HEK293T (cell line): ENCODE measurements around the gene TMC1.

Experiments
- CTCF ChIA-PET: fragments of 350-600 bp; formaldehyde crosslinking; extraction: SDS; loops from one replicate; lab custom pipeline; 2021; ENCODE audit warnings: antibody characterized with exemption, inconsistent platforms; lab: Yijun Ruan, JAX
- POLR2A ChIA-PET: fragments of 350-600 bp; formaldehyde crosslinking; extraction: SDS; loops from one replicate; lab custom pipeline; 2020; ENCODE audit warnings: antibody characterized with exemption, inconsistent platforms; lab: Yijun Ruan, JAX
- DNase-seq: peaks from one replicate; pipeline ENCODE4 v3.0.0; 2012; ENCODE audit warnings: mixed read lengths; ENCODE audit errors: extremely low spot score
- ARNT ChIP-seq: fragments of 450-650 bp; IDR thresholded peaks from 2 replicates; pipeline ENCODE4 v1.6.1; 2017; ENCODE audit warnings: mild to moderate bottlenecking
- BHLHE40 ChIP-seq: fragments of 450-650 bp; IDR thresholded peaks from 2 replicates; pipeline ENCODE4 v1.6.1; 2016; ENCODE audit warnings: mild to moderate bottlenecking, moderate library complexity, borderline replicate concordance
- CTBP1 ChIP-seq: fragments of 450-650 bp; IDR thresholded peaks from 2 replicates; pipeline ENCODE4 v1.6.1; 2016; ENCODE audit warnings: borderline replicate concordance
- ELF4 ChIP-seq: fragments of 450-650 bp; IDR thresholded peaks from 2 replicates; pipeline ENCODE4 v1.6.1; 2017; ENCODE audit warnings: antibody characterized with exemption
- FOXA1 ChIP-seq: fragments of 450-650 bp; IDR thresholded peaks from 2 replicates; pipeline ENCODE4 v1.6.1; 2016; ENCODE audit warnings: mild to moderate bottlenecking
- FOXK2 ChIP-seq: fragments of 450-650 bp; IDR thresholded peaks from 2 replicates; pipeline ENCODE4 v1.6.1; 2016; ENCODE audit warnings: mild to moderate bottlenecking
- FOXM1 ChIP-seq: fragments of 450-650 bp; IDR thresholded peaks from 2 replicates; pipeline ENCODE4 v1.6.1; 2017; ENCODE audit warnings: mild to moderate bottlenecking, borderline replicate concordance
- HDGF ChIP-seq: fragments of 450-650 bp; IDR thresholded peaks from 2 replicates; pipeline ENCODE4 v1.6.1; 2017; ENCODE audit warnings: antibody characterized with exemption, borderline replicate concordance
- L3MBTL2 ChIP-seq: fragments of 450-650 bp; conservative IDR thresholded peaks from 2 replicates; pipeline ENCODE4 v1.6.1; 2016; ENCODE audit warnings: mild to moderate bottlenecking
- LEF1 ChIP-seq: fragments of 450-650 bp; IDR thresholded peaks from 2 replicates; pipeline ENCODE4 v1.6.1; 2017; ENCODE audit warnings: mild to moderate bottlenecking, borderline replicate concordance
- NFRKB ChIP-seq: fragments of 450-650 bp; IDR thresholded peaks from 2 replicates; pipeline ENCODE4 v1.6.1; 2016; ENCODE audit warnings: mild to moderate bottlenecking, moderate library complexity
- PKNOX1 ChIP-seq: fragments of 450-650 bp; IDR thresholded peaks from 2 replicates; pipeline ENCODE4 v1.6.1; 2016
- SP1 ChIP-seq: fragments of 450-650 bp; IDR thresholded peaks from 2 replicates; pipeline ENCODE4 v1.6.1; 2017
- SUZ12 ChIP-seq: fragments of 450-650 bp; IDR thresholded peaks from 2 replicates; pipeline ENCODE4 v1.6.1; 2016; ENCODE audit warnings: mild to moderate bottlenecking
- TARDBP ChIP-seq: fragments of 450-650 bp; IDR thresholded peaks from 2 replicates; pipeline ENCODE4 v1.6.1; 2016
- ZNF384 ChIP-seq: fragments of 450-650 bp; IDR thresholded peaks from 2 replicates; pipeline ENCODE4 v1.6.1; 2016

Gene TMC1

DNA sequence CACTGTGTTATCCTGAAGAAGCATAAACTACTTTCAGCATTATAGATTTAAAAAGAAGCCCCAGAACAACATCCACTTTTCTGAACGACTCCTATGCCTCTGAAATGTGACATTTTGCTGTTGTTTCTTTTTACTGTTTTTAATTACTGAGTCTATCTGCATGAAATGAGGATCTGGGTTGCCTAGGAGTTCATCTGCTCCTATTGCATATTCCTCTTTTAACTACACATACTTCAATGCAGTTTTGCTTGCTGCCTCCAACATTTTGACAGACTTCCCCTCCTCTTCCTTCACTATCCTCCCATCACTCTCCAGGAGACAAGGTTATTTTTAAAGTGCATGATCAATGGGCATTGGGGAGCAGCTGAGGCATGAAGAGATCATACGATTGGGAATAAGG lies 164.5 kb downstream of the TMC1 start:
- POLR2A ChIA-PET = no interaction called here
- CTCF ChIA-PET = no interaction called here

GRCh38 chr9:72687331-72687730 lies 165.9 kb downstream of the TMC1 start:
- CTCF ChIA-PET = no interaction called here
- no peak for DNase-seq
- no peak for TF ChIP-seq NFRKB
- TF ChIP-seq ELF4 = no peak
- TF ChIP-seq L3MBTL2 = no peak
- no peak for TF ChIP-seq ARNT
- TF ChIP-seq PKNOX1 = no peak
- TF ChIP-seq FOXM1 = no peak
- no peak for TF ChIP-seq SP1
- POLR2A ChIA-PET = no interaction called here

More for the DNA sequence above, 164.5 kb downstream of the TMC1 start:
- DNase-seq = no peak
- TF ChIP-seq FOXK2 = no peak
- no peak for TF ChIP-seq LEF1
- TF ChIP-seq FOXM1 = no peak
- no peak for TF ChIP-seq HDGF
- no peak for TF ChIP-seq FOXA1
- no peak for TF ChIP-seq SUZ12

GRCh38 chr9:72691671-72692070 lies 170.3 kb downstream of the TMC1 start:
- TF ChIP-seq FOXA1 (no peak), FOXM1 (no peak), ARNT (no peak), SP1 (no peak), FOXK2 (no peak), LEF1 (no peak), ELF4 (no peak), NFRKB (no peak), PKNOX1 (no peak), HDGF (no peak)
- ChIA-PET CTCF (no interaction called here), POLR2A (no interaction called here)
- DNase-seq = no peak

DNA sequence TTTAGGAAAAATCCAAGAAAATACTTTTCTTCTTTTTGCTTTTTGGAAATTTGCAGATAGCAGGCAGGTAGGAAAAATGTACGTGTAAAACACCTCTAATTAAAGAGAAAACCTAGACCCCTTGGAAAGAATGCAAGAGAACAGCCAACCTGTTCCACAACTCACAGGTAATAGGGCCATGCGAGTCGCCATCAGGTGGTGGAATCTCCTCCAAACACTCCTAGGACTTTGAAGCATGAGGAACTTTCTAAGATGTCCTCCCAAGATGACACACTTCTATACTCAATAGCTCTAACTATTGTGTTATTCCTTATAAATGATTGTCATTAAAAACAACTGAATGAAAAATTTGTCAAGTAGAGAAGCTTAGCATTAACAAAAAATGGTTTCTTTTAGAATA lies 174.0 kb downstream of the TMC1 start:
- POLR2A ChIA-PET = no interaction called here
- CTCF ChIA-PET = no interaction called here
- TF ChIP-seq NFRKB (no peak), ZNF384 (no peak), ARNT (no peak), SP1 (no peak), FOXA1 (no peak), SUZ12 (no peak), L3MBTL2 (no peak), FOXM1 (no peak), TARDBP (no peak), CTBP1 (no peak), BHLHE40 (no peak), FOXK2 (no peak), LEF1 (no peak), HDGF (no peak), PKNOX1 (no peak), ELF4 (no peak)
- no peak for DNase-seq

GRCh38 chr9:72696511-72696910 lies 175.1 kb downstream of the TMC1 start:
- TF ChIP-seq ELF4 = no peak
- no peak for TF ChIP-seq CTBP1
- TF ChIP-seq SP1 = no peak
- TF ChIP-seq FOXM1 = no peak
- TF ChIP-seq FOXA1 = no peak
- no peak for TF ChIP-seq LEF1
- no peak for TF ChIP-seq ARNT
- TF ChIP-seq TARDBP = no peak
- no peak for TF ChIP-seq FOXK2
- no peak for TF ChIP-seq SUZ12
- no peak for TF ChIP-seq HDGF
- no peak for TF ChIP-seq L3MBTL2
- TF ChIP-seq BHLHE40 = no peak
- TF ChIP-seq PKNOX1 = no peak
- TF ChIP-seq ZNF384 = no peak
- TF ChIP-seq NFRKB = no peak
- ChIA-PET POLR2A (no interaction called here), CTCF (no interaction called here)
- no peak for DNase-seq

GRCh38 chr9:72701510-72701909 lies 180.1 kb downstream of the TMC1 start:
- CTCF ChIA-PET = no interaction called here
- DNase-seq = no peak
- POLR2A ChIA-PET = no interaction called here
- TF ChIP-seq ELF4 (no peak), PKNOX1 (no peak), ZNF384 (no peak), L3MBTL2 (no peak), HDGF (no peak), FOXK2 (no peak), SUZ12 (no peak), NFRKB (no peak), ARNT (no peak), FOXA1 (no peak), FOXM1 (no peak), SP1 (no peak), TARDBP (no peak)
